ENCODE measurements around the gene OBSCN.
A peak's percentile ranks its signal among the peaks of the same experiment; 100 is the strongest.

The OBSCN gene

DNA sequence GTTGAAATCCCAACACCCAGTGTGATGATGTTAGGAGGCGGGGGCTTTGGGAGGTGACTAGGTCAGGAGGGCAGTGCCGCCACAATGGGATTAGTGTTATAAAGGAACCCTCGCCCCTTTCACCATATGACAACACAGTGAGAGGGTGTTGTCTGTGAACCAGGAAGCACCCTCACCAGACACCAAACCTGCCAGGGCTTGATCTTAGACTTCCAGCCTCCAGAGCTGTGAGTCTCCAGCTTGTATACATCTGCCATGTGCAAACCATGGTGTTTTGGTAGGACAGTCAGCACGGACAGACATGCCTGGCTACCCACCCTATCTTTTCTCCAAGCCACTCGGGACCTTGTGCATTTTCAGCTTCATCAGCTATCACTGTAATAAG lies 194.8 kb downstream of the OBSCN start:
- no peaks in the 10 kb centered on the region for H3K9me2 ChIP-seq (ENCODE audit: low read depth, low read length)
- H4K20me1 ChIP-seq (ENCODE audit: insufficient read depth, low read length), result no peaks in the 10 kb centered on the region
- H3K36me3 ChIP-seq (ENCODE audit: insufficient read depth, low read length), result peaks cover 11% of the 10 kb centered on the region
- H3K79me2 ChIP-seq (ENCODE audit: insufficient read depth, low read length), result peaks cover 20% of the 10 kb centered on the region; the same call in 1 of the 2 replicates
- H2AFZ ChIP-seq (ENCODE audit: low read length), result no peak overlapping the region
- no peak overlapping the region for H3K4me2 ChIP-seq (ENCODE audit: low read length)
- no peak overlapping the region for H3K9ac ChIP-seq (ENCODE audit: low read length)
- H3F3A ChIP-seq (ENCODE audit: insufficient read depth, low read length), result no peaks in the 10 kb centered on the region
- no peaks in the 10 kb centered on the region for H3K9me3 ChIP-seq (ENCODE audit: low read length)
- no peak overlapping the region for H3K27ac ChIP-seq (ENCODE audit: low read depth, low read length, poor library complexity, severe bottlenecking)
- no peak overlapping the region for H3K4me3 ChIP-seq (ENCODE audit: low read depth, low read length, poor library complexity, severe bottlenecking)
- no peaks in the 10 kb centered on the region for H3K27me3 ChIP-seq (ENCODE audit: insufficient read depth, low read length)
- peaks cover 23% of the 10 kb centered on the region for H3K4me1 ChIP-seq (ENCODE audit: insufficient read depth, low read length, severe bottlenecking)
- TF ChIP-seq CTCF (IDR thresholded peaks at IDR 0.05; ENCODE audit: low read length) (no peak), EZH2 (IDR thresholded peaks at IDR 0.05; ENCODE audit: borderline replicate concordance, low read length) (no peak)

DNA sequence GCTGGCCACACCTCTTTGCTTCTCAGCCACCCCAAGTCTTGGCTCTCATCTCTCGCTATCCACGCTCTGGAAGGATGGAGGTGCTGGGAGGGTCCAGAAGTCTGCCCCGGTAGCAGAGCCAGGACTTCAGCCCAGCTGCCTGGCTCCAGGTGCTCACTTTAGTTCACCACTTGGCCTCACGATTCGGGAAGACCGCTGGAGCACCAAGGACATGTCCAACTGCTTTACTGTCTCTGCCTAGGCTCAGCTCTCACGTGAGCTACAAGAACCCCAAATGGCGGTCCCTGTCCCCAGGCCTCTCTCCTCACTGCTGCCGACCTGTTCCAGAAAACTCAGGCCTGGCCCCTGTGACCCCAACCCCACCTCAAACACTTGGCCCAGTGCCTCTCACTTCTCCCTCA lies 195.4 kb downstream of the OBSCN start:
- Histone ChIP-seq H3K9ac (ENCODE audit: low read length) (no peak overlapping the region), H3F3A (ENCODE audit: insufficient read depth, low read length) (no peaks in the 10 kb centered on the region), H3K27ac (ENCODE audit: low read depth, low read length, poor library complexity, severe bottlenecking) (no peak overlapping the region), H3K9me2 (ENCODE audit: low read depth, low read length) (no peaks in the 10 kb centered on the region), H3K9me3 (ENCODE audit: low read length) (no peaks in the 10 kb centered on the region), H4K20me1 (ENCODE audit: insufficient read depth, low read length) (no peaks in the 10 kb centered on the region), H3K4me2 (ENCODE audit: low read length) (no peak overlapping the region), H3K79me2 (ENCODE audit: insufficient read depth, low read length) (peaks cover 20% of the 10 kb centered on the region; the same call in 1 of the 2 replicates), H3K27me3 (ENCODE audit: insufficient read depth, low read length) (no peaks in the 10 kb centered on the region), H3K4me3 (ENCODE audit: low read depth, low read length, poor library complexity, severe bottlenecking) (no peak overlapping the region), H3K36me3 (ENCODE audit: insufficient read depth, low read length) (peaks cover 6% of the 10 kb centered on the region), H2AFZ (ENCODE audit: low read length) (no peak overlapping the region), H3K4me1 (ENCODE audit: insufficient read depth, low read length, severe bottlenecking) (peaks cover 26% of the 10 kb centered on the region)
- no peak for TF ChIP-seq EZH2 (IDR thresholded peaks at IDR 0.05; ENCODE audit: borderline replicate concordance, low read length)
- TF ChIP-seq CTCF (IDR thresholded peaks at IDR 0.05; ENCODE audit: low read length), result no peak

DNA sequence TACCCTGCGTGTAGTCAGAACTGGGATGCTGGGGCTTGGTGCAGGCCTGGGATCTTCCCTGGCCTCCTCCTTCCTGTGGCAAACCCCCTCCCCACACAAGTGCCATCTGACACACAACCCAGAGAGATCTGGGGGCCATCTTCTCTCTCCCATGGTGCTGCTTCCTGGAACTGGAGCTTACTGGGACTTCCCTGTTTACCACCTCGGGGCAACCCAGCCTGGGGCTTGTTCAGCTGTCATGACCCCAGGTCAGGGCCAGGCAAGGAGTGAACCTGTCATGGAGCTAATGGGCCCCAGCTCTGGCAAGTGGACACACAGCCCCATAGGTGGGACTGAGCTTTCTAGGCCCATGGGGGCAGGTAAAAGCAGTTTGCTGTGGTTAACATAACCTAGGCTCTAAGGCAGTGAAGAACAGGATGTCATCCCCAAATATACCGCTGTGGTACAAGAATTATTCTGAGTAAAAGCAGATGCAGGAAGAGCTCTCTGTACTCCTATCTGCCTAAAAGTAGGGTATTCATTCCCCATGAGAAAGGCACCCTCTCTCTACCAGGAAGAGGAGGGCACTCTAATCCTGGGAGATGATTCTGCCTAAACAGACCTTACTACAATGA lies 196.4 kb downstream of the OBSCN start:
- H4K20me1 ChIP-seq (ENCODE audit: insufficient read depth, low read length), result no peaks in the 10 kb centered on the region
- peaks cover 26% of the 10 kb centered on the region for H3K4me1 ChIP-seq (ENCODE audit: insufficient read depth, low read length, severe bottlenecking)
- H3K79me2 ChIP-seq (ENCODE audit: insufficient read depth, low read length), result peaks cover 20% of the 10 kb centered on the region; the same call in 1 of the 2 replicates
- H3K9me3 ChIP-seq (ENCODE audit: low read length), result no peaks in the 10 kb centered on the region
- H3K4me3 ChIP-seq (ENCODE audit: low read depth, low read length, poor library complexity, severe bottlenecking), result peak overlapping the region; percentile 99
- H3K36me3 ChIP-seq (ENCODE audit: insufficient read depth, low read length), result peaks cover 6% of the 10 kb centered on the region; the same call in 1 of the 2 replicates
- TF ChIP-seq CTCF (IDR thresholded peaks at IDR 0.05; ENCODE audit: low read length) (no peak), EZH2 (IDR thresholded peaks at IDR 0.05; ENCODE audit: borderline replicate concordance, low read length) (no peak)
- no peaks in the 10 kb centered on the region for H3K9me2 ChIP-seq (ENCODE audit: low read depth, low read length)
- peak overlapping the region; percentile 89 for H3K4me2 ChIP-seq (ENCODE audit: low read length)
- H3K27ac ChIP-seq (ENCODE audit: low read depth, low read length, poor library complexity, severe bottlenecking), result no peak overlapping the region
- no peaks in the 10 kb centered on the region for H3K27me3 ChIP-seq (ENCODE audit: insufficient read depth, low read length)
- no peak overlapping the region for H2AFZ ChIP-seq (ENCODE audit: low read length)
- H3K9ac ChIP-seq (ENCODE audit: low read length), result peak overlapping the region; percentile 94; the same call in 1 of the 2 replicates
- H3F3A ChIP-seq (ENCODE audit: insufficient read depth, low read length), result no peaks in the 10 kb centered on the region
